Muscle of back (tissue), 11 donors: ENCODE measurements around the gene FHIT. TPM values are rescaled to one million over a fixed set of nuclear protein-coding genes. Genes with fewer than 3 reads are reported as not detected.

Experiments
- DNase-seq, 3 donors: peaks; one replicate each; pipeline versions ENCODE4 v3.0.0 to v3.0.0-alpha.2; 2013
- polyA plus RNA-seq, 10 donors: library from polyadenylated mRNA; unstranded; fragments of 120-200 nt; gene quantifications; one replicate each; pipeline ENCODE4 v1.2.1, GENCODE V29; 2013; ENCODE audit not compliant: insufficient read length in 10 of 10

Gene FHIT
- polyA plus RNA-seq, 10 donors, result 4.2 to 8.0 (median 5.8) TPM

DNA sequence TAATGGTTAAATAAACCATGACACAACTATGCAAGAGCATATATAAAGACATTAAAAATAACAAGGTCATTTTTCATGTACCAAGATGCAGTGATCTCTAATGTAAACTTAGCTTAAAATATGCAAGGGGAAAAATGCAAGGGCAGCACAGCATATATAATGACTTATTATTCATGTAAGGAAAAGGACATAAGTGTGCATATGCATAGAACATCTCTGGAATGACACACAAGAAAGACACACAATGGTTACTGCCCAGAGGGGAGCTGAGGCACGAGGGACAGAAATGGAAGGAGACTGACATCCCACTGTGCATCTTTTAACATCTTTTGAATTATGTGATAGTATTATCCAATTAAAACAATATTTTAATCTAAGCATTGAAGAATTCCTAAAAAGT lies 79.0 kb downstream of the FHIT start:
- no peak for DNase-seq

DNA sequence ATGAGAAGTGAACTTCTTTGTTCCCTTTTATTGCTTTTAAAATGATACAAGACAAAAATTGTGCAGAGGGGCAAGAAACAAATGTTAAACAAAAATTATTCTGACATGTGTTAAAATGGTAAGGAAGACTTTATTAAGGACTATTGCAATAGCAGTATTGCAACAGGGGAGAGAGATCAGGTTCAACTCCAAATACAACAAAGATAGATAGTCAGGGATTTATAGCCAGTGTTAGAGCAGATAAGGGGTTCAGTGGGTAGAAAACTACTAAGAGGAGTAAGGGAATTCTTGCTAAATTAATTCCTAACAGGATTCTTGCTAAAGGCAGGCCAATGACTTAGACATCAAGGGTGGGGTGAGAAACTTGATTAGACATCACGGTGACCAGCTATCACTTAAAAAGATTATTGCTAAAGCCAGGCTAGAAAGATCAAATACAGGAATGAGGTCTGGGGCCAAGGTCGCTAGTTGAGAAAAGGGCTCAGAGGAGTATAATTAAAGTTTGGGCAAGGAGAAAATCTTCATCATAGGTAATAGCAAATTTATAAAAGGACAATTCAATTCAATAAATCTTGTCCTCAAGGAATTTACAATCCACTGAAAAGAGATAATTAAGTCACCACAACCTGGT lies 81.5 kb downstream of the FHIT start:
- no peak for DNase-seq

GRCh38 chr3:61168286-61168685 lies 83.0 kb downstream of the FHIT start:
- no peak for DNase-seq

GRCh38 chr3:61162965-61163364 lies 88.3 kb downstream of the FHIT start:
- no peak for DNase-seq

DNA sequence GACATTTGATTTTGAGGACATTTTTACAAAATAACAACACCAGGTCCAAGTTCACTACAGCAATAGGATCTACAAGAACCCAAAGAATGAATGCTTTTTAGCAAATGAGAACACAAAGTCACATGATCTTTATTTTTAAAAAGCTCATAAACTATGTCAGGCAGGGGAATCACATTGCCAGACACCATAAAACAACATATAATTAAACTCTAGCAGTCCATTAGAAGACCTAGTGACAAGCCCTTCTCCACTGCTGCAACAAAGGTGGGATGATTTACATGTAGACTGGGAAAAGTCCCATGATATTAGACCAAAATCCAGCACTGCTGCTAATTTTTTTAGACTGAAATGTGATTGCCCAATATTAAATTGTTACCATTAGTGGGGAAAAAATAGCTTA lies 92.6 kb downstream of the FHIT start:
- no peak for DNase-seq

DNA sequence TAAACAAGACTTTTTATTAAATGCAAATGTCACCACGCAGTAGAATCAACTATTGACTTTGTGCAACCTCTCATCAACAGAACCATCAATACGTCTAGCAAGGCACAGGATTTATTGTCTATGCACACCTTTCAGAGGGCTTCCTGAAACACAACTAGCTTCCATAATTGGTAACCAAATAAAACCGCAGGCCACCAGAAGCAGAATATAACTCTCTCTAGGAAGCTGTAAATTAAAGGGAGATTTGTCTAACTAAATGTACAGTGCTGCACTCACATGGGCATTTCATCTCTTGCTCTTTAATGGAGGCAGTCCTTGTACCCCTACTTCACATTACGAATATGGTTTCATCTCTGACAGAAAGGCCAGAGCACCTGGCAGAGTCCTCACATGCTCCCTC lies 93.0 kb downstream of the FHIT start:
- DNase-seq, result no peak

- DNase-seq, result no peak
These were observed 93.8 kb downstream of the FHIT start for GRCh38 chr3:61157414-61157813.

GRCh38 chr3:61155701-61156292 lies 95.5 kb downstream of the FHIT start:
- DNase-seq, result no peak

DNA sequence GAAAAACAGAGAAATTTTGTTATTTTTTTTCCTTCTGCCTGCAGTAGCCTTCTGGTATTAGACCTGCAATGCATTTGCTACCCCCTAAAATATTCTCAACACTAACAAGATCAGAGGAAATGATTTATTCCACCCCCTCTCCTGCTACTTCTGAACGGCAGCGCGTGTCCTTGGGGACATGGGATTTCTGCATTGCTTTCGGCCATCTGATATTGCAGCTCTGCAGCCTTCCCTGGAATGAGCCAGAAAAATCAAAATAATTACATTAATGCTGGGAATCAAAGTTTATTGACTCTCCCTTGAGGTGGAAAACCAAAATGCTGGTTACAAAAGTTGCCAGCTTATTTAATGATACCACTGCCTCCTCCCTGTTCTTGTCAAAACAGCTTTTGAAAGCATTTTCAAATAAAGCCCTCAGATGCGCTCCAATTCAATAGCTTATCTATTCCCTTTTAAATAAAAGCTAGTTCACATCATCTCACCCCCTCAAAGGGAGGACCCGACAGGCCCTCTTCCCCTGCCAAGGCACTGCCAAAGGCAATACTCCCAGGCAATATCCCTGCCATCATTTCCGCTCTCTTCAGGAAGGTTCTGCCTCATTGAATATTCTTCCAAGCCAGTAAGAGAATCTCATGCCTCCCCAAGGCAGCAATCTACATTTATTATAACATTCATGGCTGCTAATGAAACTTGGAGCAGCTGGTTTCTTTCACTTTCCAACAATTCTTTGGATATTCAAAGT lies 96.6 kb downstream of the FHIT start:
- peak in 1 of 3 donors; percentile 19 for DNase-seq

DNA sequence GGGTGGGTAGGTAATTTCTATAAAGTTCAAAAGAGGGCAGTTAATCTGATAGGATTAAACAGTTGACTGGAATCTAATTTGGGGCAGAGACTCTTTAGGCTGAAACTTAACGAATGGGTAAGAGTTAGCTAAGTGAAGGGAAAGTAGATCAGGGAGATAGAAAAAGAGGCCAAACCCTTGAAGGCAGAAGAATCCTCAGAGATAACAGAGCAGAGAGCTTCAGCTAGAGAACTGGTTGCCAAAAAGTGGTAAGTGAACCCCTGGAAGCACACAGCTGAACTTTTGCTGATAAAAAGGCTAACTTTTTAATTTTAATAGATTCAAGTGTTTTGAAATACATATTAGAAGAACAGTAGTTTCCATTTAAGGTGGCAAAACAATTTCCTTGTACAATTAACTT lies 99.2 kb downstream of the FHIT start:
- no peak for DNase-seq

GRCh38 chr3:61149236-61149635 lies 102.0 kb downstream of the FHIT start:
- DNase-seq, result no peak

DNA sequence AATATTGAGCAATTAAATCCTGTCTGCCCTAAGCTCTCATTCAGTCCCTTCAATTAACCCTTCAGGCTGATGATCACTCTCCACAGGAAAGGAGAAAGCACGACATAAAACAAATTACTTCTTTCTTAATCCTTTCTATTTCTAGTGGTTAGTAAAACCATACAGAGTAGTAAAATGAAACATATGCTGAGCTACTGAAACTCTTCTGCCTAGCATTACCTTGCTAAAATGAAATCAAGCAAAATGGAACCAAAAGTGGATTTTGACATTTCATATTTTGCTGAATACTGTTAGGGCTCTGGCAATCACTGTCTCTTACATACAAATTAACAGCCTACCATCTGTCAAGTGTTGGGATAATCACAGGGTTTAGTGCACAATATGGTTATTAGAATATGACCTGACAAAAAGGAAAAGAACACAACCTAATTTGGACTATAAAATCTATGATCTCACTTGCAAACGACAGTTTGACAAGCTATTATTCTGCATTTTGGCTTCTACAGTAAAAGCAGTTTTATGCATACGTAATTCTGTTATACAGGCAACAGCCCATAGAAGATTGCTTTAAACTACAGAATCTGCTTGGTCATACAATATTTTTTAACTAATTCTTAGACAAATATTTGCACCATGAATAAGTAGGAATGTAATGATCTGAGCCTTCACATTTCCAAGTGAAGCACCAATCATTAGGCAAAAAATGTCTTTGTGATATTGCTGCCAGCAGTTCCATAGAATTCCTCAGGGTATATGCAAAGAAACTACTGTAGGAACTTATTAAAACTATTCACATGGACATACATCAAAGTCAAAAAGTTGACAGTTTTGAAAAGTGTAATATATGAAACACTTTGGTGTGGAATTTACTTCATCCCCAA lies 105.0 kb downstream of the FHIT start:
- DNase-seq, result no peak

GRCh38 chr3:61141697-61142096 lies 109.6 kb downstream of the FHIT start:
- DNase-seq, result no peak

- DNase-seq, result no peak
These were observed 110.0 kb downstream of the FHIT start for GRCh38 chr3:61141227-61141626.

DNA sequence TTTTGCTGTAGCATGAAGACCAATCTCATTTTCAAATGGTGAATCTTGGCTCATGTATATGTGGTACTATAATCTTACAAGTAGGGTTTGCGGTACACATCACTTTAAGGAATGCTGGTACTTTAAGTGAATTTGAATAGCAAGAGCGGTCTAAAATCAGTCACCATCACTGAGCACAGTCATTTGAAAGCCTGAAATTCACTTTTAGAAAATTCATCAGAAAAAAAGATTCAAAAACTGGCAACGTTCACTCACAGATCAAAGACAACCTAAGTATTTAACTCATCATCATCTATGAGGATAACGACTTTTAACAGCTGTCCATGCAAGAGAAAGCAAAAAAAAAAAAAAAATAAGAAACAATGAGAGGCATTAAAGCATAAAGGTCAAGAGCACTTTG lies 111.6 kb downstream of the FHIT start:
- DNase-seq, result no peak

DNA sequence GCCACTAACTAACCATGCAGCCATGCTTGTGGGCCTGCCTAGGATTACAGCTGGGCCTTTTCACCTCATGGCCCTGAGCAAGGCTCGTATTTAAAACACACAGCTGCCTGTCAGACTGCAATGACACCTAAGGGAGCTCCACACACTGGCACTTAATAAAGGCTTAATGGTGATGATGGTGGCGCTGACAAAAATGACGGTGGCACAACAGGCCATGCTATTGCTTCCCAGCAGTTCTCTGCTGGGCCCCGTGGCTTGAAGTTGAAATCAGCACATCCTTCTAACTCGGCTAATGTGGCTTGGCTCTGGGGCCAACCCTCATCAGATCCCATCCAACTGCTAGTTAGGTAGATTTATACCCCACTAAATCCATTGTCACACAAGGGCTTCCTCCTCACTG lies 112.9 kb downstream of the FHIT start:
- DNase-seq, result no peak

DNA sequence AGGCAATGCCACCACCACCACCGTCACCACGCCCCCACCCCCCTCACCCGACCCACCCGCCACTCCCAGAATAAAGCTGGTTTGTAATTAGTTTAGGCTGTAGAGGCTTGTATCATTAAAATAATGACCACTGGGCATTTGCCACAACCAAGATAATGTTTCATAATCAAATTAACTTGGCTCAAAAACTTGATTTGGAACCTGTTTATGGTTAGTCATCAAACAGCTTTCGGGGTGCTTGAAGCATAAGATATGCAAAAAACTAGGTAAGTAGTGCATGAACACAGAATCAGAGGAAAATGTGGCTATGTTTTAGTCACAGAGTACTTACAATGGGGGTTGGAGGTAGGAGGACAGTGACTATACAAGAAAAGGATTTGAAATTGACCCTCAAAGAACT lies 115.1 kb downstream of the FHIT start:
- DNase-seq, result no peak

- no peak for DNase-seq
These were observed 116.7 kb downstream of the FHIT start for GRCh38 chr3:61134532-61134931.

GRCh38 chr3:61132062-61132461 lies 119.2 kb downstream of the FHIT start:
- DNase-seq, result no peak

DNA sequence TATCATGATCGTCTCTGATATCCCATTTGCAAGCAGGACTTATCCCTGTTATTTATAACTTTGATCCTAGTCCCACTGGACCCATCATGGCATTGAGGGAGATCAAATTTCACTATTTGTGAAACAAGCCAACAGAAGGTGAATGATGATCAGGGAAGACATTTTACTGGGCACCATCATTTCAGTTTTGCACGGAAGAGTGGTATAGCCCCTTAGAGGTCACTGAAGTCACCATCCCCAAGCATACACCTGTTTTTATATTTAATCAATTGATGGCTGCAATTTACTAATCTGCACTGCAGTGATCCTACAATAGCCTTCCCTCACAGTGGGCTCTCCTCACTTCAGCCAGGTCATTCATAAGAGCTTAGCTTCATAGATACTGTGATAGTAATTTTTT lies 132.4 kb downstream of the FHIT start:
- no peak for DNase-seq

- DNase-seq, result no peak
These were observed 134.0 kb downstream of the FHIT start for GRCh38 chr3:61117045-61117898.
